22Rv1 (cell line): ENCODE results near the gene ARHGAP40.

Experiments used
- CTCF ChIP-seq: fragments of 450-650 bp; IDR thresholded peaks from 2 replicates; pipeline ENCODE4 v1.5.1; 2017; ENCODE audit warnings: mild to moderate bottlenecking
- ZFX ChIP-seq: fragments of 450-650 bp; IDR thresholded peaks from 2 replicates; pipeline ENCODE4 v1.6.1; 2017; ENCODE audit warnings: antibody characterized with exemption, borderline replicate concordance

- TF ChIP-seq CTCF (no peak), ZFX (no peak)
Observed at GRCh38 chr20:38623061-38623460, 21.5 kb downstream of the ARHGAP40 start.
